HG02678 (cell line): ENCODE data around the gene PRLHR.
"Not testable (repeated sequence)": the region's sequence is repeated elsewhere in the genome, so short reads cannot be mapped to it uniquely, and the experiment has no call there.

ENCODE experiments used
- ATAC-seq: cut with Tn5 transposase; IDR thresholded peaks from one replicate; pipeline ENCODE4 v1.9.1; 2021; ENCODE audit warnings: mild to moderate bottlenecking, moderate library complexity; ENCODE audit not compliant: unreplicated experiment

Gene PRLHR

GRCh38 chr10:118595598-118596425 lies at the start of gene PRLHR:
PRLHR (minus strand) TSS chr10:118595648; CDS start chr10:118595244, 404 bp downstream.
- no peak for ATAC-seq

GRCh38 chr10:118642228-118642627 lies 46.8 kb upstream of the PRLHR start:
- ATAC-seq, result no peak

DNA sequence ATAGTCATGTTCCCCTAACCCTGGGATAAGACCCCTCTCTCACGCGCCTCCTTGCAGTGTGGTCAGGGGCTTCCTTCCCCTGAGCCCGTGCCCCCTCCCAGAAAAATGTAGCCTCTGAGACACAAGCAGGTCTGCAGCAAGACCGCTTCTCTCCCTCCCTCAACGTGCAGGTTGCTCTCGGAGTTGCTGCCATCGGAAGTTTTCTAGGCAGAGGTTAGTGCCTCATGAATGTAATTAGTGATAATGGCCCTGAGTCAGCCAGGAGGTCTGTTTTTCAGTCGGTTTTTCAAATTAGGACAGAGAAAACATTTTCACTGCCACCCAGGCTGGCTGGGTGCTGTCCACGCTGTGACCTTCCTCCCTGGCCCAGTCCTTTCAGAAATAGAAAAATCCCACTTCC lies 43.2 kb upstream of the PRLHR start:
- no peak for ATAC-seq

GRCh38 chr10:118635674-118636402 lies 40.4 kb upstream of the PRLHR start:
- ATAC-seq, result no peak

GRCh38 chr10:118633786-118634185 lies 38.3 kb upstream of the PRLHR start:
- no peak for ATAC-seq

- ATAC-seq, result no peak
Observed at GRCh38 chr10:118629211-118629610, 33.8 kb upstream of the PRLHR start.

DNA sequence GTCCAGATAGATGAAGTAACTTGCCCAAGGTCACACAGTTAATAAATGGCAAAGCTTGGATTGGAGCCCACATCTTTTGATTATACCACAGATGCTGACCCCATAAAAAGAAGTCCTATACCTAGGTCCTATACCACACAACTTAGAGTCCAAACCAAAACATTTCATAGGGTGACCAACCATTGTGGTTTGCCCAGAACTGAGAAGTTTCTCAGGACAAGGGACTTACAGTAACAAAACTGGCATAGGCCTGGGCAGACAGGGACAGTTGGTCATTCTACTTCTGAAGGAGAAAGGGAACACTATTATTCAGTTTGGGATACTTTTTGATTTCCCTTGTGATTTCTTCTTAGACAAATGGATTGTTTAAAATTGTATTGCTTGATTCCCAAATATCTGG lies 32.9 kb upstream of the PRLHR start:
- ATAC-seq, result no peak

DNA sequence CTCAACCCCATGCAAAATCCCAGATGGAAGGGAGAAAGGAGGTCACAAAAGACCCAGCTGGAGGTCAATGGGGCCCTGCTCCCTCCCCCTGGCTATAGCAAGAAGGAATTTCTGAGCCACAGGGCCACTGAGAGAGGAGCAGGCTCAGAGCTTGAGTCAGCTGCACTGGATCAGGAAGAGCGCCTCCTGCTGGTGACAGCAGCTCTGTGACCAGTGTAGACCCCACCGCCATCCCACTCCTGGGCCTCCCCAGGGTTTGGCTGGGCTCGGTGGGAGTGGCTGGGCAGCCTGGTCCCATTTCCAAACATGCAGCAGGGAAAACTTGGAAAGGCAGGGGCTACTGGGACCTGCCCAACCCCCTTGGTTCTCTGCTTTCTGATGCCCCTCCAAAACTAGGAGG lies 31.5 kb upstream of the PRLHR start:
- no peak for ATAC-seq

DNA sequence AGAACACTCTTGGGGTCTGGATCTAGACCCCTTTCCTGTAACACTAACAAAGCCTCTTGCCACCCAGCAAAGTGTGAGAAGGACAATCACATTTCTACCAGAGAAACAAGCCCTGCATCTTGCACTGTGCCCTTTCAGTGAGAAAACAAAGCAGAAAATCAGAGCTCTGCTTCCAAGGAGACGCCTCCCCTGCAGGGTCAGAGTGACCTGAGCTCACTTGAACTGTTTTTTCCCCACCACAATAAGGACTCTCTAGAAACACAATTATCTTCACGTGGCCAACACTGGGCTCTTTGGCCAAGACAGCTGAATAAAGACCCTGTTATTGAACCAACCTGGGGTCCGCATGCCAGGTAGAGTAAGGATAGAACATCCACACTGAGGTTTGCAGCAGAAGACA lies 30.1 kb upstream of the PRLHR start:
- ATAC-seq, result no peak

GRCh38 chr10:118624747-118625146 lies 29.3 kb upstream of the PRLHR start:
- no peak for ATAC-seq

GRCh38 chr10:118621304-118621942 lies 26.0 kb upstream of the PRLHR start:
- no peak for ATAC-seq

- not testable (repeated sequence) for ATAC-seq
Observed at GRCh38 chr10:118613863-118614262, 18.4 kb upstream of the PRLHR start.

- no peak for ATAC-seq
Observed at GRCh38 chr10:118610577-118610976, 15.1 kb upstream of the PRLHR start.

GRCh38 chr10:118607768-118608354 lies 12.4 kb upstream of the PRLHR start:
- ATAC-seq, result no peak

- no peak for ATAC-seq
Observed at GRCh38 chr10:118605694-118606093, 10.2 kb upstream of the PRLHR start.

- ATAC-seq, result no peak
Observed at GRCh38 chr10:118596426-118597124, 1.1 kb upstream of the PRLHR start.

GRCh38 chr10:118595064-118595420 lies 406 bp downstream of the PRLHR start:
- ATAC-seq, result no peak

GRCh38 chr10:118594392-118595063 lies 920 bp downstream of the PRLHR start:
- no peak for ATAC-seq

GRCh38 chr10:118592675-118593330 lies 2.6 kb downstream of the PRLHR start:
- no peak for ATAC-seq

DNA sequence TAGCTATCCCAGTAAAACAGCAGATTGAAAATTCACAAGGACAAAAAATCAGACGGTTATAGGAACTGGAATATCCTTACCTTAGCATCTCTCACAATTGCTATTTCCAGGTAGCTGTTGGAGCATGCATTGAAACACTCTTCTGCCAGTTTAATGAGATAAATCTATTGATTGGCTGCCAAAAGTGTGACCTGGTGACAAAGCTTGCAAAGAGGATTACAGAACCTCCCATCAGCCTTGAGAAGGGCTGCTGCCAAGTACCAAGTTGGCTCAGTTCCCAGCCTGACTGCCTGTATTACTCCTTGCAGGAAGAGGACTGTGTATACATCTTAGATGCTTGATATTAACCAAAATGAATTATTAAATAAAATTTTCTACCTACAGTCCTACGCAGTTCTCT lies 5.1 kb downstream of the PRLHR start:
- no peak for ATAC-seq
